Measurements from ENCODE around the gene TMEM106C. TPM values are rescaled to one million over a fixed set of nuclear protein-coding genes. Genes with fewer than 3 reads are reported as not detected.

The TMEM106C gene
- total and polyA plus RNA-seq, 2 experiments from 2014 or later = 69.4 to 79.8 TPM

DNA sequence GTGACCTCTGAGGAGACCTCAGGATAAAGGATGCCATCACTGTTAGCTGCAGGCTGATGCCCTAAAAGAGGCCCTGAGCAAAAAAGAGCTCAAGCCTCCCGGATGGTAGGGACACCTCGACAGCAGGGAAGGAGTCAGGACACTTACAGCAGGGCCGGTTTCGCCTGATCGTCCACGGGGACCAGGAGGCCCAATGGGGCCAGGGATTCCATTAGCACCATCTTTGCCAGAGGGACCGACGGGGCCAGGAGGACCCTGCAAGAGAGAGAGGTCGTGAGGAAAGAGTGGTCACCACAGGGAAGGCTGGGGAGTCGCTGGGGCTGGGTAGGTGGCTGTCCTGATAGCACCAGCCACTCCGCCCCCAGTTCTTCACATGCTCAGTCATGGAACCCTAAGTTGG, 12.4 kb downstream of the TMEM106C start:
- TF ChIP-seq EZH2 (IDR thresholded peaks at IDR 0.05; ENCODE audit: insufficient read depth, poor library complexity, severe bottlenecking) (no peak), EZH2phosphoT487 (IDR thresholded peaks at IDR 0.05; ENCODE audit: insufficient read depth, low read depth) (no peak)
- no peaks in the 10 kb centered on the region for H4K20me1 ChIP-seq (ENCODE audit: insufficient read depth)
- no peaks in the 10 kb centered on the region for H3F3A ChIP-seq (ENCODE audit: insufficient read depth)
- H3K4me1 ChIP-seq (ENCODE audit: insufficient read depth) = no peaks in the 10 kb centered on the region
- no peak overlapping the region for H3K4me3 ChIP-seq
- H3K27ac ChIP-seq = no peak overlapping the region
- no peak for DNase-seq
- H3K9ac ChIP-seq = no peak overlapping the region
- in situ Hi-C loops (cut with MboI) = no loop called here
- no peaks in the 10 kb centered on the region for H3K79me2 ChIP-seq (ENCODE audit: insufficient read depth)
- no peaks in the 10 kb centered on the region for H3K36me3 ChIP-seq (ENCODE audit: low read depth)
- no peaks in the 10 kb centered on the region for H3K9me2 ChIP-seq (ENCODE audit: insufficient read depth)
- WGBS, 2 experiments (ENCODE audit: low coverage in 1 of 2, low lambda C conversion rate in 2 of 2, missing lambda C conversion rate in 2 of 2) = 79 to 84% methylated on average over 11 of the region's 11 CpGs
- no peak overlapping the region for H3K4me2 ChIP-seq (ENCODE audit: unreplicated experiment)
- H3K9me3 ChIP-seq (ENCODE audit: low read depth) = no peaks in the 10 kb centered on the region
- no peaks in the 10 kb centered on the region for H3K27me3 ChIP-seq (replicated peaks; ENCODE audit: insufficient read depth)
- H2AFZ ChIP-seq = no peak overlapping the region

DNA sequence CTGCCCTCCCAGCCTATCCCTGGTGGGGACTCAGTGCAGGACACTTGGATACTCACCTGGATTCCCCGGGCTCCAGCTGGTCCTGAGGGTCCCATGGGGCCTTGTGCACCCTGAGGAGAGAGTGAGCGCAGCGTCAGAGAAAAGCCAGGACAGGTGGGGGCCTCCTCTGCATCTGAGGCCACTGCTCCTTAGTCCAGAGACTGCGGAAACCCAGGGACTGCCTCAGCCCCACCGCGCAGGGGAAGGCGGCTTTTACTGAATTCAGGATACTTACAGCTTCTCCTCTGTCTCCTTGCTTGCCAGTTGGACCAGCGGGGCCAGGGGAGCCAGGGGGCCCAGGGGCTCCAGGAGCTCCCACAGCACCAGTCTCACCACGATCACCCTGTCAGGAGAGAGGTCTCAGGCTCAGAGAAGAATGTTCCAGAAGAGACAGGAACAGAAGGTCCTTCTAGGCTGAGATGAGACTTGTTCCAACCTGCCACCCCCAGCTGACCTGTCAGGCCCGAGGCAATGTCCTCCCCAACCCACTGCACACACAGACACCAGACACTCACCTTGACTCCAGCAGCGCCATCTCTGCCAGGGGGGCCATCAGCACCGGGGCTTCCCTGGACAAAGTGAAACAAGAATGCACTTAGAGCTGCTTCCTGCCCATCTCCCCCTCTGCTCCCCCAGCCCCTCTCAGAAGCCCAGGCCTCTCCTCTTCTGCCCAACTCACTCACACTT, 13.8 kb downstream of the TMEM106C start:
- Histone ChIP-seq H3K9me2 (ENCODE audit: insufficient read depth) (no peaks in the 10 kb centered on the region), H3K27me3 (replicated peaks; ENCODE audit: insufficient read depth) (no peaks in the 10 kb centered on the region), H3K9ac (no peak overlapping the region), H3K4me3 (no peak overlapping the region), H3F3A (ENCODE audit: insufficient read depth) (no peaks in the 10 kb centered on the region), H3K79me2 (ENCODE audit: insufficient read depth) (no peaks in the 10 kb centered on the region), H3K4me1 (ENCODE audit: insufficient read depth) (no peaks in the 10 kb centered on the region), H3K4me2 (ENCODE audit: unreplicated experiment) (no peak overlapping the region), H3K27ac (no peak overlapping the region), H2AFZ (no peak overlapping the region), H3K36me3 (ENCODE audit: low read depth) (no peaks in the 10 kb centered on the region), H3K9me3 (ENCODE audit: low read depth) (no peaks in the 10 kb centered on the region), H4K20me1 (ENCODE audit: insufficient read depth) (no peaks in the 10 kb centered on the region)
- DNase-seq = no peak
- in situ Hi-C loops (cut with MboI) = no loop called here
- no peak for TF ChIP-seq EZH2 (IDR thresholded peaks at IDR 0.05; ENCODE audit: insufficient read depth, poor library complexity, severe bottlenecking)
- TF ChIP-seq EZH2phosphoT487 (IDR thresholded peaks at IDR 0.05; ENCODE audit: insufficient read depth, low read depth) = no peak
- 65 to 77% methylated on average over 10 to 12 of the region's 12 CpGs for WGBS, 2 experiments (ENCODE audit: low coverage in 1 of 2, low lambda C conversion rate in 2 of 2, missing lambda C conversion rate in 2 of 2)

DNA sequence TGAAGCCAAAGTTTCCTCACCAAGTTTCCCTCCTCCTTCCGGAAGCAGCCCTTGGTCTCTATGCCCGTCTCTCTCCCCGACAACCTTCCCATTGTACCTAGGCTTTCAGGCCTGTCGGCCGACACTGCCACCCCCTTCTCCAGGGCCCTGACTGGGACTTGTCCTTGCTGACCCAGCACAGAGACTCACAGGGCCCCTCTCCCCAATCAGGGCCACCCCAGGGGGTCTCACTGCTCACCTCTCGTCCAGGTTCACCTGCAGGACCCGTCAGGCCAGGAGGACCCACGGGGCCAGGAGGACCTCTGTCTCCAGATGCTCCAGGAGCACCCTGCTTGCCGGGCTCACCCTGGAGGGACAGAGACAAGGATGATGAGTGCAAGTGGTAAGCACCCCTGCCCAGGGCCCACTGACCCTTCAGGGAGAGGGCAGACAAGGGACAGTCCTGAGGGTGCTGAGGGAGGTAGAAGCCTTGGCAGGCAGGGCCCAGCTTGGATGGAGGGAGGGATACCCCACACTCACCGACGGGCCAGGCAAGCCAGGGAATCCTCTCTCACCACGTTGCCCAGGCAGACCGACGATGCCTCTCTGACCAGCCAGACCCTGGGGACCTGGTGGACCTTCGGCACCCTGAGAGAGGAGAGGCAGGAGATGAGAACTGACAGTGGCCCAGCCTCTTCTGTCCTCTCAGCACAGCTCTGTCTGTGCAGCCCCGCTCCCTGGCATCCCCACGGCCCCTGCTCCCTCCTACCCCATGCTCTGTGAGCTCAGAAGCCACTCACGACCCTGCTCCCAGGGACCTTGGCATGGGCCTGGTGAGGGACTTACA, 14.6 kb downstream of the TMEM106C start:
- 60 to 61% methylated on average over 13 to 18 of the region's 18 CpGs for WGBS, 2 experiments (ENCODE audit: low coverage in 1 of 2, low lambda C conversion rate in 2 of 2, missing lambda C conversion rate in 2 of 2)

DNA sequence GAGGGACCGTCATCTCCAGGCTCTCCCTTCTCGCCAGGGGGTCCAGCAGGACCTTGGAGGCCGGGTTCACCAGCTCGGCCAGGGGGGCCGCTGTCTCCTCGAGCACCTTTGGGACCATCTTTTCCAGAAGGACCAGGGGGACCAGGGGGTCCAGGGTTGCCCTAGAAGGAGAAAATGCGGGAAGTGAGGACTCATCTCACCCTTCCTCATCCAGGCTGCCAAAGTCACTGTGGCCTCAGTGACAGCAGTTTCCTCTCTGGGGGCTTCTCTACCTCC, 15.1 kb downstream of the TMEM106C start:
- Histone ChIP-seq H3K4me3 (no peak overlapping the region), H3F3A (ENCODE audit: insufficient read depth) (no peaks in the 10 kb centered on the region), H3K27me3 (replicated peaks; ENCODE audit: insufficient read depth) (no peaks in the 10 kb centered on the region), H3K4me1 (ENCODE audit: insufficient read depth) (no peaks in the 10 kb centered on the region), H3K36me3 (ENCODE audit: low read depth) (no peaks in the 10 kb centered on the region), H3K4me2 (ENCODE audit: unreplicated experiment) (no peak overlapping the region), H3K79me2 (ENCODE audit: insufficient read depth) (no peaks in the 10 kb centered on the region), H3K27ac (no peak overlapping the region), H3K9ac (no peak overlapping the region), H4K20me1 (ENCODE audit: insufficient read depth) (no peaks in the 10 kb centered on the region), H2AFZ (no peak overlapping the region), H3K9me3 (ENCODE audit: low read depth) (no peaks in the 10 kb centered on the region), H3K9me2 (ENCODE audit: insufficient read depth) (no peaks in the 10 kb centered on the region)
- 51 to 55% methylated on average over 6 to 7 of the region's 7 CpGs for WGBS, 2 experiments (ENCODE audit: low coverage in 1 of 2, low lambda C conversion rate in 2 of 2, missing lambda C conversion rate in 2 of 2)
- in situ Hi-C loops (cut with MboI) = no loop called here
- DNase-seq = no peak
- TF ChIP-seq EZH2phosphoT487 (IDR thresholded peaks at IDR 0.05; ENCODE audit: insufficient read depth, low read depth) = no peak
- TF ChIP-seq EZH2 (IDR thresholded peaks at IDR 0.05; ENCODE audit: insufficient read depth, poor library complexity, severe bottlenecking) = no peak

More for the DNA sequence above, 14.6 kb downstream of the TMEM106C start:
- no peak overlapping the region for H3K9ac ChIP-seq
- in situ Hi-C loops (cut with MboI) = no loop called here
- no peak overlapping the region for H2AFZ ChIP-seq
- H3K79me2 ChIP-seq (ENCODE audit: insufficient read depth) = no peaks in the 10 kb centered on the region
- no peak overlapping the region for H3K27ac ChIP-seq
- H3K4me2 ChIP-seq (ENCODE audit: unreplicated experiment) = no peak overlapping the region
- H4K20me1 ChIP-seq (ENCODE audit: insufficient read depth) = no peaks in the 10 kb centered on the region
- no peak overlapping the region for H3K4me3 ChIP-seq
- no peak for DNase-seq
- H3F3A ChIP-seq (ENCODE audit: insufficient read depth) = no peaks in the 10 kb centered on the region
- no peak for TF ChIP-seq EZH2 (IDR thresholded peaks at IDR 0.05; ENCODE audit: insufficient read depth, poor library complexity, severe bottlenecking)
- no peak for TF ChIP-seq EZH2phosphoT487 (IDR thresholded peaks at IDR 0.05; ENCODE audit: insufficient read depth, low read depth)
- no peaks in the 10 kb centered on the region for H3K27me3 ChIP-seq (replicated peaks; ENCODE audit: insufficient read depth)
- H3K9me2 ChIP-seq (ENCODE audit: insufficient read depth) = no peaks in the 10 kb centered on the region
- no peaks in the 10 kb centered on the region for H3K36me3 ChIP-seq (ENCODE audit: low read depth)
- no peaks in the 10 kb centered on the region for H3K4me1 ChIP-seq (ENCODE audit: insufficient read depth)
- H3K9me3 ChIP-seq (ENCODE audit: low read depth) = no peaks in the 10 kb centered on the region

Measured in GM23248 (cell line).